GM12874 (cell line): Measurements from ENCODE around the gene CNDP1.

Experiments
- CTCF ChIP-seq: IDR thresholded peaks from 2 replicates; pipeline ENCODE4 v1.5.1; 2011; ENCODE audit warnings: low read depth, mild to moderate bottlenecking, control low read depth, low read length, moderate library complexity; ENCODE audit not compliant: insufficient read depth

The CNDP1 gene

GRCh38 chr18:74589021-74589420 lies 54.7 kb downstream of the CNDP1 start:
- no peak for TF ChIP-seq CTCF

- TF ChIP-seq CTCF = no peak
These were observed 55.5 kb downstream of the CNDP1 start for GRCh38 chr18:74589811-74590210.

- TF ChIP-seq CTCF = no peak
These were observed 56.4 kb downstream of the CNDP1 start for GRCh38 chr18:74590671-74591070.

- no peak for TF ChIP-seq CTCF
These were observed 61.1 kb downstream of the CNDP1 start for GRCh38 chr18:74595431-74595830.

GRCh38 chr18:74597034-74597661 lies 62.8 kb downstream of the CNDP1 start:
- TF ChIP-seq CTCF = no peak

GRCh38 chr18:74597662-74598349 lies 63.5 kb downstream of the CNDP1 start, which contains the start of gene ZNF407:
Gene ZNF407 (plus strand): TSS chr18:74597870. CDS start chr18:74631020, 33,150 bp downstream.
- TF ChIP-seq CTCF = no peak

GRCh38 chr18:74598350-74599001 lies 64.2 kb downstream of the CNDP1 start:
- TF ChIP-seq CTCF = peak; percentile 21; the same call in 1 of the 2 replicates
